ENCODE measurements around the gene ERAP2.

GRCh38 chr5:96963267-96963666 is 87.0 kb downstream of the ERAP2 start:
- TF ChIP-seq, protein P1, sequence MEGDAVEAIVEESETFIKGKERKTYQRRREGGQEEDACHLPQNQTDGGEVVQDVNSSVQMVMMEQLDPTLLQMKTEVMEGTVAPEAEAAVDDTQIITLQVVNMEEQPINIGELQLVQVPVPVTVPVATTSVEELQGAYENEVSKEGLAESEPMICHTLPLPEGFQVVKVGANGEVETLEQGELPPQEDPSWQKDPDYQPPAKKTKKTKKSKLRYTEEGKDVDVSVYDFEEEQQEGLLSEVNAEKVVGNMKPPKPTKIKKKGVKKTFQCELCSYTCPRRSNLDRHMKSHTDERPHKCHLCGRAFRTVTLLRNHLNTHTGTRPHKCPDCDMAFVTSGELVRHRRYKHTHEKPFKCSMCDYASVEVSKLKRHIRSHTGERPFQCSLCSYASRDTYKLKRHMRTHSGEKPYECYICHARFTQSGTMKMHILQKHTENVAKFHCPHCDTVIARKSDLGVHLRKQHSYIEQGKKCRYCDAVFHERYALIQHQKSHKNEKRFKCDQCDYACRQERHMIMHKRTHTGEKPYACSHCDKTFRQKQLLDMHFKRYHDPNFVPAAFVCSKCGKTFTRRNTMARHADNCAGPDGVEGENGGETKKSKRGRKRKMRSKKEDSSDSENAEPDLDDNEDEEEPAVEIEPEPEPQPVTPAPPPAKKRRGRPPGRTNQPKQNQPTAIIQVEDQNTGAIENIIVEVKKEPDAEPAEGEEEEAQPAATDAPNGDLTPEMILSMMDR (conservative IDR thresholded peaks at IDR 0.05): no peak
- TF ChIP-seq ZFX (IDR thresholded peaks at IDR 0.05): no peak
